Ishikawa (cell line): ENCODE results near the gene STX12.

Experiments
- CEBPB ChIP-seq: IDR thresholded peaks from 2 replicates; pipeline ENCODE4 v1.6.1; 2012
- CREB1 ChIP-seq: IDR thresholded peaks from 2 replicates; pipeline ENCODE4 v1.6.1; 2012; ENCODE audit warnings: low read depth
- EGR1 ChIP-seq: IDR thresholded peaks from 2 replicates; pipeline ENCODE4 v1.6.1; 2012
- EP300 ChIP-seq: IDR thresholded peaks from 2 replicates; pipeline ENCODE4 v1.6.1; 2012; ENCODE audit warnings: borderline replicate concordance
- FOXM1 ChIP-seq: IDR thresholded peaks from 2 replicates; pipeline ENCODE4 v1.6.1; 2012; ENCODE audit warnings: low read depth, borderline replicate concordance
- NFIC ChIP-seq: IDR thresholded peaks from 2 replicates; pipeline ENCODE4 v1.6.1; 2012
- RAD21 ChIP-seq: IDR thresholded peaks from 2 replicates; pipeline ENCODE4 v1.6.1; 2012; ENCODE audit warnings: low read depth
- TAF1 ChIP-seq: IDR thresholded peaks from 2 replicates; pipeline ENCODE4 v1.6.1; 2012; ENCODE audit warnings: low read depth, mild to moderate bottlenecking
- TCF12 ChIP-seq: IDR thresholded peaks from 2 replicates; pipeline ENCODE4 v1.6.1; 2012; ENCODE audit warnings: low read depth
- TEAD4 ChIP-seq: IDR thresholded peaks from 2 replicates; pipeline ENCODE4 v1.6.1; 2012
- YY1 ChIP-seq: IDR thresholded peaks from 2 replicates; pipeline ENCODE4 v1.6.1; 2012; ENCODE audit warnings: low read depth
- ZBTB7A ChIP-seq: IDR thresholded peaks from 2 replicates; pipeline ENCODE4 v1.6.1; 2012; ENCODE audit warnings: low read depth
- TF ChIP-seq, protein P1 (sequence below): IDR thresholded peaks from 2 replicates; pipeline ENCODE4 v1.6.1; 2012; ENCODE audit warnings: low read depth, mild to moderate bottlenecking
- TF ChIP-seq, protein P2 (sequence below): IDR thresholded peaks from 2 replicates; pipeline ENCODE4 v1.6.1; 2012
- TF ChIP-seq, protein P3 (sequence below): IDR thresholded peaks from 2 replicates; pipeline ENCODE4 v1.6.1; 2012

The STX12 gene

DNA sequence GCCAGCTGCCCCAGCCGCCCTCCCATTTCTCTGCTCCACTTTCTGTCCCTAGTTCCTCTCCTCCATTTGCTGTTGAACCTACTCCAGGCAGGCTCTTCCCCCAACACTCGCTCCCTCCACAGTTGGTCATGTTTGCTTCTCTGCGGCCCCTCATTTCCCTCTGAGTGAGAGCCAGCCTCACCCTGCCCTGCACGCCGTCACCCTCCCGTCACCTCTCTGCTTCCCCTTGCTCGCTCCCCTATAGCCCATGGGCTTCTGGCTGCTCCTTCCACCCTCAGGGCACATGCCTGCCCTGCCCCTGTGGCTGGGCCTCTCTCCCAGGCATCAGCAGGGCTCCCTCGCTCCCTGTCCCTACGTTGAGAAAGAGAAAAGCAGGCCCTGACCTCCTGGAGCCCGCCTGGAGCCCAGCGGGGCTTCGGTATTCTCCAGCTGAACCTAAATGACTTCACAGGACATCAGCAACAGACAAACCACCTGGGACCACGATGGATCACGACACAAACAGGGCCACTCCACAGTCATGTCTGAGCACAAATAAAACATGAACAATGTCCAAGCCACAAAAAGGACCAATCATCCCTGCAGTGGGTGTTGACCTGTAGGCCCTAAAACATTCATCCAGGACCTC, 86.0 kb downstream of the STX12 start:
- TF ChIP-seq TCF12 (no peak), TEAD4 (no peak), YY1 (no peak), RAD21 (no peak), TAF1 (no peak), NFIC (no peak)
- TF ChIP-seq, protein P1, sequence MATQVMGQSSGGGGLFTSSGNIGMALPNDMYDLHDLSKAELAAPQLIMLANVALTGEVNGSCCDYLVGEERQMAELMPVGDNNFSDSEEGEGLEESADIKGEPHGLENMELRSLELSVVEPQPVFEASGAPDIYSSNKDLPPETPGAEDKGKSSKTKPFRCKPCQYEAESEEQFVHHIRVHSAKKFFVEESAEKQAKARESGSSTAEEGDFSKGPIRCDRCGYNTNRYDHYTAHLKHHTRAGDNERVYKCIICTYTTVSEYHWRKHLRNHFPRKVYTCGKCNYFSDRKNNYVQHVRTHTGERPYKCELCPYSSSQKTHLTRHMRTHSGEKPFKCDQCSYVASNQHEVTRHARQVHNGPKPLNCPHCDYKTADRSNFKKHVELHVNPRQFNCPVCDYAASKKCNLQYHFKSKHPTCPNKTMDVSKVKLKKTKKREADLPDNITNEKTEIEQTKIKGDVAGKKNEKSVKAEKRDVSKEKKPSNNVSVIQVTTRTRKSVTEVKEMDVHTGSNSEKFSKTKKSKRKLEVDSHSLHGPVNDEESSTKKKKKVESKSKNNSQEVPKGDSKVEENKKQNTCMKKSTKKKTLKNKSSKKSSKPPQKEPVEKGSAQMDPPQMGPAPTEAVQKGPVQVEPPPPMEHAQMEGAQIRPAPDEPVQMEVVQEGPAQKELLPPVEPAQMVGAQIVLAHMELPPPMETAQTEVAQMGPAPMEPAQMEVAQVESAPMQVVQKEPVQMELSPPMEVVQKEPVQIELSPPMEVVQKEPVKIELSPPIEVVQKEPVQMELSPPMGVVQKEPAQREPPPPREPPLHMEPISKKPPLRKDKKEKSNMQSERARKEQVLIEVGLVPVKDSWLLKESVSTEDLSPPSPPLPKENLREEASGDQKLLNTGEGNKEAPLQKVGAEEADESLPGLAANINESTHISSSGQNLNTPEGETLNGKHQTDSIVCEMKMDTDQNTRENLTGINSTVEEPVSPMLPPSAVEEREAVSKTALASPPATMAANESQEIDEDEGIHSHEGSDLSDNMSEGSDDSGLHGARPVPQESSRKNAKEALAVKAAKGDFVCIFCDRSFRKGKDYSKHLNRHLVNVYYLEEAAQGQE: no peak

DNA sequence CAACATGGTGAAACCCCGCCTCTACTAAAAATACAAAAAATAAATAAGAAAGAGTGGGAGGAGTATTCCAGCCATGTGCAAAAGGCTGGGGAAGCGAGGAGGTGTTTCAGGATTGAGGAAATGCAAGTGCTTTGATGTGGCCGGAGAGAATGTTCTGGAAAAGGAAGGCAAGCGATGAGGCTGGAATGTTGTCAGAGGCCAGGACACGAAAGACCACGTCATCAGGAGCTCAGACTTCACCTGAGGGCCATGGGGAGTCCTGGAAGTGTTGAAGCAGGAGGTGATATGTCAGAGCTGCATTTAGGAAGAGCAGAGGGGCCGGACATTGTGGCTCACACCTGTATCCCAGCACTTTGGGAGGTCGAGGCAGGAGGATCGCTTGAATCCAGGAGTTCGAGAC, 88.4 kb downstream of the STX12 start:
- TF ChIP-seq, protein P1: no peak
- TF ChIP-seq EP300: no peak
- no peak for TF ChIP-seq TAF1
- TF ChIP-seq, protein P2, sequence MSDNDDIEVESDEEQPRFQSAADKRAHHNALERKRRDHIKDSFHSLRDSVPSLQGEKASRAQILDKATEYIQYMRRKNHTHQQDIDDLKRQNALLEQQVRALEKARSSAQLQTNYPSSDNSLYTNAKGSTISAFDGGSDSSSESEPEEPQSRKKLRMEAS: no peak
- no peak for TF ChIP-seq CREB1
- TF ChIP-seq YY1: no peak
- TF ChIP-seq ZBTB7A: no peak

DNA sequence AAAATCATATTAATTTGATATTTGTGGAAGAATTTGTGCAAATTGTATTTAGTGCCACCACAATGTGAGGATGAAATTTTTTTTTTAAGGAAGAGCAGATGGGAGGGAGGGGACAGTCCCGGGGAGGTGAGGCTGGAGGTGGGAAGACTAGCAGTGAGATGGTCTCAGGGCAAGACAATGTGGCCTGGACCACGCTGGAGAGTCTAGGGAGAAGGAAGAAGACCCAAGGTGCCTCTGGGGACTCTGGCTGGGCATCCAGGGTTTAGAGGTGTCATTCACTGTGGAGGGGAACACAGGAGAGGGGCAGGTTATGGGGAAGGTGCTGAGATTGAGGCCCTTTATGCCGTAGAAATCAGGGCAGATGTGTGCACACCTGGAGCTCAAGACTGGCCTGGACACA, 89.0 kb downstream of the STX12 start:
- TF ChIP-seq EP300 (no peak), CREB1 (no peak), EGR1 (no peak), ZBTB7A (no peak), TEAD4 (no peak), TAF1 (no peak), FOXM1 (no peak), CEBPB (no peak), YY1 (no peak), TCF12 (no peak), NFIC (no peak), RAD21 (no peak)
- TF ChIP-seq, protein P2: no peak
- TF ChIP-seq, protein P3, sequence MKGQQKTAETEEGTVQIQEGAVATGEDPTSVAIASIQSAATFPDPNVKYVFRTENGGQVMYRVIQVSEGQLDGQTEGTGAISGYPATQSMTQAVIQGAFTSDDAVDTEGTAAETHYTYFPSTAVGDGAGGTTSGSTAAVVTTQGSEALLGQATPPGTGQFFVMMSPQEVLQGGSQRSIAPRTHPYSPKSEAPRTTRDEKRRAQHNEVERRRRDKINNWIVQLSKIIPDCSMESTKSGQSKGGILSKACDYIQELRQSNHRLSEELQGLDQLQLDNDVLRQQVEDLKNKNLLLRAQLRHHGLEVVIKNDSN: no peak
- TF ChIP-seq, protein P1: no peak

DNA sequence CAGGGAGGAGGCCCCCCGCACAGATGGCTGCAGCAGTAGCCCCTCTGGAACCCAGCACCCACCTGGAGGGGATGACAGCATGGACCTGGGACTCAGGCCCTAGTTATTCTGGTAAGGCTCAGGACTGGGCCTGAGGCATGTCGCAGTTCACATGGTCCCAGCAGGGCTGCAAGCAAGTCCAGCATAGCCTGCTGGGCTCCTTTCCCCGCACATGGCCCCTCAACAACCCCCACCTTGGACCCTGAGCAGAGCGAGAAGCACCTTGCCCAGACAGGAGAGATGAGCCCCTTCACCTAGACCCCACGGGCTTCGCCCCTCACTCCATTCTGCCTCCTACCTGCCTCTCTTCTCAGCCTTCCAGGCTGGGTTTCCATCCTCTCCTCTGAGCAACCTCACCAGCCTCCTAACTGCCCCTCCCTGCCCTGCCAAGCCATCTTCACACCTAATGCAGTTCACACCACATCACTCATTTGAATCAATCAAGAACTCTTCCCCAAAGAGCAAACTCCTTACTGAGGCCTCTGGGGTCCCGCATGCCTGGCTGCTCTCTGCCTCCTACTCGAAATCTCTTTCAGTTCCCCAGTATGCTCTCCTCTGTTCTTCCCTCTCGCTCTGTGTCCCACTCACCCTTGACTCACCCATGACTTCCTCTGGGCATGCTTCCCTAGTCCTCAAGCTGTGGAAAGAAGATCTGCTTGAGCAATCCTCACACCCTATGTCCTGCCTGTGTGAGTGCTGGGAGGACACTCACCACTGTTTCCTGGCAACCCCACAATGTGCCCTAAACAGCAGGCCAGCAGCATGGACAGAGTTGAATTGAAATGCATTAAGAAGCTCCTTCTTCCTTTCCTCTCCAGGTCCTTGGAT, 89.9 kb downstream of the STX12 start:
- TF ChIP-seq EP300 (no peak), TAF1 (no peak)
- TF ChIP-seq, protein P2: 0 out of 2 replicates have a peak, but pooled peaks have one; percentile 21

DNA sequence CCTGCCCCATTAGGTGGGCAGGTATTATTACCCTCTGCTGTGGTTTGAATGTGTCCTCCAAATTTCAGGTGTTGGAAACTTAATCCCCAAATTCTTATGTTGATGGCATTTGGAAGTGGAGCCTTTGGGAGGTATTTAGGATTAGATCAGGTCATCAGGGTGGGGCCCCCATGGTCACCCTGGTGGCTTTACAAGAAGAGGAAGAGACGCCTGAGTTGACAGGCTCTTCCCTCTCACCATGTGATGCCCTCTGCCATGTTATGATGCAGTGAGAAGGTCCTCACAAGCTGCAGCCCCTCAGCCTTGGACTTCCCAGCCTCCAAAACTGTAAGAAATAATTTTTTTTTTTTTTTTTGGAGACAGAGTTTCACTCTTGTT, 90.5 kb downstream of the STX12 start:
- no peak for TF ChIP-seq TAF1
- TF ChIP-seq, protein P1: no peak
- TF ChIP-seq TEAD4: no peak
- no peak for TF ChIP-seq EP300
- TF ChIP-seq FOXM1: no peak
- no peak for TF ChIP-seq CEBPB
- TF ChIP-seq TCF12: no peak
- TF ChIP-seq, protein P3: no peak
- TF ChIP-seq CREB1: no peak
- no peak for TF ChIP-seq YY1
- TF ChIP-seq EGR1: no peak
- no peak for TF ChIP-seq ZBTB7A
- TF ChIP-seq, protein P2: no peak
- TF ChIP-seq NFIC: no peak
- TF ChIP-seq RAD21: no peak
